Activated naive CD8-positive, alpha-beta T cell treated with anti-CD3 and anti-CD28 coated beads, Interleukin-2, amount 10 ng/mL, durations not matched to agents 7 days and 5 days (primary cell): Measurements from ENCODE around the gene THY1. TPM values are rescaled to one million over a fixed set of nuclear protein-coding genes. Genes with fewer than 3 reads are reported as not detected.

ENCODE experiments used
- ATAC-seq: fragments of 150-1000 bp; cut with Tn5 transposase; one replicate; pipeline ENCODE4 v1.10.0; 2021; ENCODE audit warnings: low read depth, moderate library complexity
- POLR2A ChIA-PET: fragments of 350-600 bp; sonication (Branson Sonifier 250); formaldehyde crosslinking; loops from one replicate; lab custom pipeline; 2021; ENCODE audit warnings: antibody characterized with exemption; lab: Charles Lee
- DNase-seq: peaks from one replicate; pipeline ENCODE4 v3.0.0; 2021
- H3K27ac Mint-ChIP-seq: one replicate; pipeline ENCODE4 v1.8.0; 2022; ENCODE audit warnings: mild to moderate bottlenecking, mixed read lengths
- H3K27me3 Mint-ChIP-seq: one replicate; pipeline ENCODE4 v1.8.0; 2022; ENCODE audit warnings: mild to moderate bottlenecking, moderate library complexity, mixed read lengths
- H3K36me3 Mint-ChIP-seq: one replicate; pipeline ENCODE4 v1.8.0; 2021; ENCODE audit warnings: mild to moderate bottlenecking, mixed read lengths
- H3K4me1 Mint-ChIP-seq: one replicate; pipeline ENCODE4 v1.8.0; 2021; ENCODE audit warnings: mixed read lengths
- H3K4me3 Mint-ChIP-seq: one replicate; pipeline ENCODE4 v1.8.0; 2022; ENCODE audit warnings: mild to moderate bottlenecking, moderate library complexity, mixed read lengths
- H3K9me3 Mint-ChIP-seq: one replicate; pipeline ENCODE4 v1.8.0; 2021; ENCODE audit warnings: mixed read lengths
- total RNA-seq, 2 experiments: library from RNA; stranded (reverse); gene quantifications; one replicate each; pipeline ENCODE4 v1.2.3, GENCODE V29; 2021

THY1 gene
- total RNA-seq, 2 experiments from 2014 or later = not detected

- H3K27ac Mint-ChIP-seq = no peak overlapping the region
- peaks cover 20% of the 10 kb centered on the region for H3K27me3 Mint-ChIP-seq
- ATAC-seq (no peak), DNase-seq (no peak)
- H3K9me3 Mint-ChIP-seq = no peaks in the 10 kb centered on the region
- POLR2A ChIA-PET = no interaction called here
- no peak overlapping the region for H3K4me3 Mint-ChIP-seq
- no peaks in the 10 kb centered on the region for H3K36me3 Mint-ChIP-seq
- H3K4me1 Mint-ChIP-seq = peaks cover 15% of the 10 kb centered on the region
Measured at GRCh38 chr11:119372260-119373058, 50.5 kb downstream of the THY1 start.

GRCh38 chr11:119371778-119372182 is 51.2 kb downstream of the THY1 start:
- Mint-ChIP-seq H3K4me3 (no peak overlapping the region), H3K36me3 (no peaks in the 10 kb centered on the region), H3K9me3 (no peaks in the 10 kb centered on the region), H3K27me3 (peaks cover 20% of the 10 kb centered on the region), H3K27ac (no peak overlapping the region), H3K4me1 (peaks cover 14% of the 10 kb centered on the region)
- ATAC-seq = no peak
- POLR2A ChIA-PET = no interaction called here
- DNase-seq = no peak

- DNase-seq (no peak), ATAC-seq (no peak)
- Mint-ChIP-seq H3K4me1 (peaks cover 11% of the 10 kb centered on the region), H3K4me3 (no peak overlapping the region), H3K27ac (no peak overlapping the region), H3K36me3 (no peaks in the 10 kb centered on the region), H3K27me3 (peaks cover 22% of the 10 kb centered on the region), H3K9me3 (no peaks in the 10 kb centered on the region)
- POLR2A ChIA-PET = no interaction called here
Measured at GRCh38 chr11:119371067-119371601, 51.8 kb downstream of the THY1 start.

- no peak for ATAC-seq
- POLR2A ChIA-PET = no interaction called here
- no peaks in the 10 kb centered on the region for H3K36me3 Mint-ChIP-seq
- H3K9me3 Mint-ChIP-seq = no peaks in the 10 kb centered on the region
- DNase-seq = no peak
- H3K4me1 Mint-ChIP-seq = peaks cover 11% of the 10 kb centered on the region
- H3K27ac Mint-ChIP-seq = no peak overlapping the region
- peaks cover 25% of the 10 kb centered on the region for H3K27me3 Mint-ChIP-seq
- H3K4me3 Mint-ChIP-seq = no peak overlapping the region
Measured at GRCh38 chr11:119370486-119371046, 52.4 kb downstream of the THY1 start.

GRCh38 chr11:119369132-119369925 is 53.6 kb downstream of the THY1 start:
- H3K4me1 Mint-ChIP-seq = peaks cover 14% of the 10 kb centered on the region
- DNase-seq (no peak), ATAC-seq (no peak)
- no peak overlapping the region for H3K27ac Mint-ChIP-seq
- no peaks in the 10 kb centered on the region for H3K9me3 Mint-ChIP-seq
- no peak overlapping the region for H3K4me3 Mint-ChIP-seq
- H3K36me3 Mint-ChIP-seq = no peaks in the 10 kb centered on the region
- POLR2A ChIA-PET = no interaction called here
- H3K27me3 Mint-ChIP-seq = peaks cover 37% of the 10 kb centered on the region

- H3K4me1 Mint-ChIP-seq = peaks cover 5% of the 10 kb centered on the region
- no peaks in the 10 kb centered on the region for H3K36me3 Mint-ChIP-seq
- POLR2A ChIA-PET = interaction anchor here (0.9 kb wide), 1 partner anchor 13 kb away, joined by 5 read pairs; no protein-coding TSS in a partner anchor
- peaks cover 41% of the 10 kb centered on the region for H3K27me3 Mint-ChIP-seq
- DNase-seq (no peak), ATAC-seq (no peak)
- no peak overlapping the region for H3K27ac Mint-ChIP-seq
- no peak overlapping the region for H3K4me3 Mint-ChIP-seq
- no peaks in the 10 kb centered on the region for H3K9me3 Mint-ChIP-seq
Measured at GRCh38 chr11:119368121-119369034, 54.6 kb downstream of the THY1 start.

GRCh38 chr11:119367661-119368120 is 55.3 kb downstream of the THY1 start:
- no peak for ATAC-seq
- H3K4me1 Mint-ChIP-seq = peaks cover 3% of the 10 kb centered on the region
- H3K4me3 Mint-ChIP-seq = no peak overlapping the region
- H3K9me3 Mint-ChIP-seq = no peaks in the 10 kb centered on the region
- POLR2A ChIA-PET = interaction anchor here (0.9 kb wide), 1 partner anchor 12 kb away, joined by 5 read pairs; no protein-coding TSS in a partner anchor
- no peaks in the 10 kb centered on the region for H3K36me3 Mint-ChIP-seq
- peaks cover 47% of the 10 kb centered on the region for H3K27me3 Mint-ChIP-seq
- no peak overlapping the region for H3K27ac Mint-ChIP-seq
- no peak for DNase-seq

Other genes with a start within 250 kb of the THY1 start
- under 1 TPM in 1 of 2 experiments, not detected in 1; 0.30 TPM for gene NHERF4, start 237.7 kb downstream of the THY1 start, total RNA-seq
- 10 to 100 TPM; 45.1 to 45.2 TPM for gene CBL, start 216.8 kb downstream of the THY1 start, total RNA-seq
- 1 to 10 TPM; 2.4 to 2.9 TPM for gene MCAM, start 106.0 kb downstream of the THY1 start, total RNA-seq
- gene RNF26, start 88.6 kb downstream of the THY1 start, total RNA-seq = 10 to 100 TPM; 32.2 to 32.9 TPM
- gene C1QTNF5, start 82.3 kb downstream of the THY1 start, total RNA-seq = not detected
- not detected for gene MFRP, start 76.5 kb downstream of the THY1 start, total RNA-seq
- under 1 TPM; 0.62 to 0.83 TPM for gene USP2, start 41.5 kb downstream of the THY1 start, total RNA-seq